ENCODE measurements around the gene KIZ.

The KIZ gene

GRCh38 chr20:21105429-21106170 is 20.3 kb upstream of the KIZ start:
- no peak for DNase-seq

- DNase-seq = no peak
Observed at GRCh38 chr20:21106171-21107017, 19.5 kb upstream of the KIZ start, which contains the start of gene LINC00237. Gene LINC00237 (minus strand): TSS chr20:21106358.

GRCh38 chr20:21109144-21109543 is 16.7 kb upstream of the KIZ start:
- no peak for DNase-seq

GRCh38 chr20:21110811-21111210 is 15.1 kb upstream of the KIZ start:
- DNase-seq = no peak

- no peak for DNase-seq
Observed at GRCh38 chr20:21111416-21111815, 14.5 kb upstream of the KIZ start.

- DNase-seq = no peak
Observed at GRCh38 chr20:21113697-21114096, 12.2 kb upstream of the KIZ start.

GRCh38 chr20:21114584-21114983 is 11.3 kb upstream of the KIZ start:
- DNase-seq = no peak

- DNase-seq = no peak
Observed at GRCh38 chr20:21117521-21117920, 8.4 kb upstream of the KIZ start.

- no peak for DNase-seq
Observed at GRCh38 chr20:21118138-21118537, 7.7 kb upstream of the KIZ start.

GRCh38 chr20:21118782-21119181 is 7.1 kb upstream of the KIZ start:
- DNase-seq = no peak

GRCh38 chr20:21124190-21124589 is 1.7 kb upstream of the KIZ start:
- no peak for DNase-seq

GRCh38 chr20:21125072-21125848 is 622 bp upstream of the KIZ start:
- DNase-seq = peak; percentile 38

GRCh38 chr20:21126581-21126870 is 644 bp downstream of the KIZ start:
- DNase-seq = no peak

GRCh38 chr20:21127201-21127981 is 1.5 kb downstream of the KIZ start:
- DNase-seq = no peak

- DNase-seq = no peak
Observed at GRCh38 chr20:21129861-21130260, 4.0 kb downstream of the KIZ start.

- DNase-seq = no peak
Observed at GRCh38 chr20:21133404-21133803, 7.5 kb downstream of the KIZ start.

GRCh38 chr20:21133917-21134622 is 8.2 kb downstream of the KIZ start:
- DNase-seq = no peak

- DNase-seq = no peak
Observed at GRCh38 chr20:21134883-21135493, 9.1 kb downstream of the KIZ start.

GRCh38 chr20:21136015-21136732 is 10.3 kb downstream of the KIZ start:
- no peak for DNase-seq

- DNase-seq = peak; percentile 72
Observed at GRCh38 chr20:21137078-21137477, 11.2 kb downstream of the KIZ start.

Data from NCI-H2029 (cell line).